GM21528 (cell line): ENCODE data around the gene HPCAL4.

Experiments used
- ATAC-seq: cut with Tn5 transposase; IDR thresholded peaks from one replicate; pipeline ENCODE4 v1.9.1; 2021; ENCODE audit warnings: mild to moderate bottlenecking, moderate library complexity; ENCODE audit not compliant: unreplicated experiment, low FRiP score

Gene HPCAL4

GRCh38 chr1:39691383-39692151 is at the start of gene HPCAL4:
HPCAL4 (minus strand) TSS chr1:39691433; CDS start chr1:39684603, 6,830 bp downstream.
- ATAC-seq = peak; percentile 80

- ATAC-seq = peak; percentile 80
These were observed 47.6 kb upstream of the HPCAL4 start, which contains the start of gene PPIE for GRCh38 chr1:39738622-39739366. PPIE (plus strand) TSS chr1:39738882; CDS start chr1:39738901, 19 bp downstream.

GRCh38 chr1:39737546-39738169 is 46.4 kb upstream of the HPCAL4 start:
- no peak for ATAC-seq

- no peak for ATAC-seq
These were observed 44.5 kb upstream of the HPCAL4 start for GRCh38 chr1:39735731-39736130.

GRCh38 chr1:39733161-39733560 is 41.9 kb upstream of the HPCAL4 start:
- no peak for ATAC-seq

- no peak for ATAC-seq
These were observed 41.5 kb upstream of the HPCAL4 start for GRCh38 chr1:39732730-39733129.

GRCh38 chr1:39729842-39730241 is 38.6 kb upstream of the HPCAL4 start:
- ATAC-seq = no peak

GRCh38 chr1:39729030-39729429 is 37.8 kb upstream of the HPCAL4 start:
- no peak for ATAC-seq

- ATAC-seq = no peak
These were observed 36.7 kb upstream of the HPCAL4 start for GRCh38 chr1:39727932-39728317.

- no peak for ATAC-seq
These were observed 36.1 kb upstream of the HPCAL4 start for GRCh38 chr1:39727221-39727931.

- no peak for ATAC-seq
These were observed 35.4 kb upstream of the HPCAL4 start for GRCh38 chr1:39726600-39726999.

- ATAC-seq = no peak
These were observed 31.3 kb upstream of the HPCAL4 start for GRCh38 chr1:39722495-39722894.

GRCh38 chr1:39721664-39722063 is 30.4 kb upstream of the HPCAL4 start:
- ATAC-seq = no peak

GRCh38 chr1:39720094-39720999 is 29.1 kb upstream of the HPCAL4 start:
- no peak for ATAC-seq

GRCh38 chr1:39717809-39718208 is 26.6 kb upstream of the HPCAL4 start:
- ATAC-seq = no peak

GRCh38 chr1:39713557-39713956 is 22.3 kb upstream of the HPCAL4 start:
- ATAC-seq = no peak

GRCh38 chr1:39711966-39712340 is 20.7 kb upstream of the HPCAL4 start:
- ATAC-seq = no peak

GRCh38 chr1:39711104-39711965 is 20.1 kb upstream of the HPCAL4 start:
- no peak for ATAC-seq

GRCh38 chr1:39707506-39707905 is 16.3 kb upstream of the HPCAL4 start:
- no peak for ATAC-seq
